Neural progenitor cell (in vitro differentiated cells): ENCODE measurements around the gene SCCPDH.

ENCODE experiments used
- EZH2phosphoT487 ChIP-seq: fragments of 200-600 bp; sonication (generic); IDR thresholded peaks from 2 replicates; pipeline ENCODE4 v1.6.1; 2017; ENCODE audit warnings: antibody characterized with exemption
- TF ChIP-seq, protein P1 (sequence below): fragments of 200-600 bp; sonication (generic); IDR thresholded peaks from 2 replicates; pipeline ENCODE4 v1.5.1; 2017; ENCODE audit warnings: antibody characterized with exemption, mild to moderate bottlenecking

DNA sequence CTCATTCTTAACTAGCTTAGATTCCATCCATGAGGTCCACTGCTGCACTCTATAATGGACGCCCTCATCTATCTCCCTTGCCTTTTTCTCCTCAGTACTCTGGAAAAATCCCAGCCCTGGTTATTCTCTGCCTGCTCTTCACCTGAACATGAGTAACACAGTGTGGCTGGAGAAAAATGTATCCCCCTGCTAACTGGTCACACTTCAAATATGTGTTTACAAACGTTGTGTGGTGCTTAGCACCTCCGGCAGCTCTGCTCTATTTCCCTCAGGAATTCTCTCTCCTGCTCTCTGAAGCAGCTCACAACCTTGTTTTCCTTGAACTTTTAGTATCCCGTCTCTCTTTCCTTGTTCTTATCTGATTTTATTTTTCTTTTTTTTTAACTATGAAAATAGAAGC is 4.1 kb downstream of the SCCPDH start:
- TF ChIP-seq, protein P1, sequence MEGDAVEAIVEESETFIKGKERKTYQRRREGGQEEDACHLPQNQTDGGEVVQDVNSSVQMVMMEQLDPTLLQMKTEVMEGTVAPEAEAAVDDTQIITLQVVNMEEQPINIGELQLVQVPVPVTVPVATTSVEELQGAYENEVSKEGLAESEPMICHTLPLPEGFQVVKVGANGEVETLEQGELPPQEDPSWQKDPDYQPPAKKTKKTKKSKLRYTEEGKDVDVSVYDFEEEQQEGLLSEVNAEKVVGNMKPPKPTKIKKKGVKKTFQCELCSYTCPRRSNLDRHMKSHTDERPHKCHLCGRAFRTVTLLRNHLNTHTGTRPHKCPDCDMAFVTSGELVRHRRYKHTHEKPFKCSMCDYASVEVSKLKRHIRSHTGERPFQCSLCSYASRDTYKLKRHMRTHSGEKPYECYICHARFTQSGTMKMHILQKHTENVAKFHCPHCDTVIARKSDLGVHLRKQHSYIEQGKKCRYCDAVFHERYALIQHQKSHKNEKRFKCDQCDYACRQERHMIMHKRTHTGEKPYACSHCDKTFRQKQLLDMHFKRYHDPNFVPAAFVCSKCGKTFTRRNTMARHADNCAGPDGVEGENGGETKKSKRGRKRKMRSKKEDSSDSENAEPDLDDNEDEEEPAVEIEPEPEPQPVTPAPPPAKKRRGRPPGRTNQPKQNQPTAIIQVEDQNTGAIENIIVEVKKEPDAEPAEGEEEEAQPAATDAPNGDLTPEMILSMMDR = no peak
- no peak for TF ChIP-seq EZH2phosphoT487
